Astrocyte (in vitro differentiated cells and primary cell): Measurements from ENCODE around the gene COL27A1. TPM values are rescaled to one million over a fixed set of nuclear protein-coding genes. Genes with fewer than 3 reads are reported as not detected.

Source experiments
- DNase-seq: peaks from one replicate; pipeline ENCODE4 v3.0.0-alpha.2; 2010; ENCODE audit warnings: low read depth
- FAIRE-seq: peaks from 2 replicates; lab custom pipeline; 2011; peaks lifted over from hg19 to GRCh38; lab: Jason Lieb, UNC
- H2AFZ ChIP-seq: 2 replicates; pipeline ENCODE4 v1.6.0; 2012; ENCODE audit warnings: low read depth, low read length, inconsistent platforms
- H3K27ac ChIP-seq: 2 replicates; pipeline ENCODE4 v1.5.1; 2011; ENCODE audit warnings: low read depth, low read length, inconsistent platforms
- H3K27me3 ChIP-seq: 2 replicates; pipeline ENCODE4 v1.6.0; 2011; ENCODE audit warnings: low read length, inconsistent platforms; ENCODE audit not compliant: insufficient read depth
- H3K36me3 ChIP-seq: 2 replicates; pipeline ENCODE4 v1.5.1; 2011; ENCODE audit warnings: low read length, inconsistent platforms; ENCODE audit not compliant: insufficient read depth
- H3K4me1 ChIP-seq: 2 replicates; pipeline ENCODE4 v1.5.1; 2011; ENCODE audit warnings: low read length, inconsistent platforms; ENCODE audit not compliant: insufficient read depth
- H3K4me2 ChIP-seq: 2 replicates; pipeline ENCODE4 v1.6.0; 2012; ENCODE audit warnings: low read length, inconsistent platforms
- H3K4me3 ChIP-seq: 2 replicates; pipeline ENCODE4 v1.5.1; 2011; ENCODE audit warnings: low read depth, mild to moderate bottlenecking, low read length, inconsistent platforms; ENCODE audit not compliant: insufficient read depth
- H3K79me2 ChIP-seq: 2 replicates; pipeline ENCODE4 v1.6.0; 2012; ENCODE audit warnings: mild to moderate bottlenecking, low read length, inconsistent platforms; ENCODE audit not compliant: insufficient read depth
- H3K9ac ChIP-seq: 2 replicates; pipeline ENCODE4 v1.6.0; 2012; ENCODE audit warnings: mild to moderate bottlenecking, low read length, inconsistent platforms
- H3K9me3 ChIP-seq: 2 replicates; pipeline ENCODE4 v1.5.1; 2012; ENCODE audit warnings: low read depth, mild to moderate bottlenecking, low read length, inconsistent platforms; ENCODE audit not compliant: insufficient read depth
- H4K20me1 ChIP-seq: 2 replicates; pipeline ENCODE4 v1.6.0; 2012; ENCODE audit warnings: low read length, inconsistent platforms; ENCODE audit not compliant: insufficient read depth
- H3K27ac Mint-ChIP-seq: one replicate; pipeline ENCODE4 v1.8.0; 2021; ENCODE audit warnings: mild to moderate bottlenecking, mixed read lengths; ENCODE audit not compliant: unreplicated experiment
- H3K27me3 Mint-ChIP-seq: one replicate; pipeline ENCODE4 v1.8.0; 2021; ENCODE audit warnings: low read depth, mixed read lengths; ENCODE audit not compliant: unreplicated experiment
- H3K36me3 Mint-ChIP-seq: one replicate; pipeline ENCODE4 v1.8.0; 2021; ENCODE audit warnings: low read depth, mixed read lengths; ENCODE audit not compliant: unreplicated experiment
- H3K4me1 Mint-ChIP-seq: one replicate; pipeline ENCODE4 v1.8.0; 2021; ENCODE audit warnings: low read depth, mixed read lengths; ENCODE audit not compliant: unreplicated experiment
- H3K4me3 Mint-ChIP-seq: one replicate; pipeline ENCODE4 v1.8.0; 2021; ENCODE audit warnings: mild to moderate bottlenecking, moderate library complexity, mixed read lengths; ENCODE audit not compliant: unreplicated experiment
- H3K9me3 Mint-ChIP-seq: one replicate; pipeline ENCODE4 v1.8.0; 2021; ENCODE audit warnings: mild to moderate bottlenecking, mixed read lengths; ENCODE audit not compliant: unreplicated experiment
- EZH2 ChIP-seq: IDR thresholded peaks from 2 replicates; pipeline ENCODE4 v1.6.1; 2012; ENCODE audit warnings: mild to moderate bottlenecking, low read length, inconsistent platforms; ENCODE audit not compliant: insufficient read depth
- total RNA-seq: library from RNA; stranded (reverse); gene quantifications from 2 replicates; pipeline ENCODE4 v1.2.1, GENCODE V29; 2021
- TF ChIP-seq, protein P1 (sequence below): IDR thresholded peaks from 2 replicates; pipeline ENCODE4 v1.5.1; 2011; ENCODE audit warnings: low read depth, mild to moderate bottlenecking, inconsistent platforms, low read length, moderate library complexity; ENCODE audit not compliant: insufficient read depth

The COL27A1 gene
- total RNA-seq, 1 donor from 2014 or later: 31.2 TPM

DNA sequence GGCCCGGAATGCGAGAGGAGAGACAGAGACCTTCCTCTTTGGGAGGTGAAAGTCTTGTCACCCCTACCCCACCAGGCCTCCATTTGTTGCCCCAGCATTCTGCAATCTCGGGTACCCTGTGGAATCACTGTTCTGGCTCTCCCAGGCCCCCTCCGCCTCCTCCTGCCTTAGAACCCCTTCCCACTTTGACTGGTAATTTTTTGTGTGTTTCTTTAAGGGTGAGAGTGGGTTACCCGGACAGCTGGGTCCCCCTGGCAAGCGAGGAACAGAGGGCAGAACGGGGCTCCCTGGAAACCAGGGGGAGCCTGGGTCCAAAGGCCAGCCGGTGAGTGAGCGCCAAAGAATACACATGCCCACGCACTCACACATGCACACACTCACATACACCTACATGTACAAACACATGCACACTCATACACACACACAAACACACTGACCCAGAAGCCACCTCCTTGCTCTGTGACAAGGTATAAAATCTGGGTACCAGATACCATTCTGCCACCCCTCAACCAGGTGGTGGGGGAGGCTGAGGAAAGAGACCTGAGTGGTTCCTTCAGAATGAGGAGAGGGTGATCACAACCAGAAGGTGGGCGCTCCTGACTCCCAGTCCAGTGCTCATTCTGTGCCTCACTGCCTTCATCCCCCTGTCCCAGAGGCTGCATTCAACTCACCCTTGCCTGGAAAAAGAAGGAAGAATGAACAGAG lies 136.7 kb downstream of the COL27A1 start:
- Histone ChIP-seq H4K20me1 (no peaks in the 10 kb centered on the region), H2AFZ (no peak overlapping the region), H3K27me3 (no peaks in the 10 kb centered on the region), H3K4me3 (no peak overlapping the region), H3K36me3 (peaks cover 24% of the 10 kb centered on the region), H3K9me3 (no peaks in the 10 kb centered on the region), H3K9ac (no peak overlapping the region), H3K4me1 (peaks cover 14% of the 10 kb centered on the region), H3K27ac (no peak overlapping the region), H3K79me2 (no peaks in the 10 kb centered on the region), H3K4me2 (no peak overlapping the region)
- H3K27me3 Mint-ChIP-seq: no peaks in the 10 kb centered on the region
- TF ChIP-seq, protein P1, sequence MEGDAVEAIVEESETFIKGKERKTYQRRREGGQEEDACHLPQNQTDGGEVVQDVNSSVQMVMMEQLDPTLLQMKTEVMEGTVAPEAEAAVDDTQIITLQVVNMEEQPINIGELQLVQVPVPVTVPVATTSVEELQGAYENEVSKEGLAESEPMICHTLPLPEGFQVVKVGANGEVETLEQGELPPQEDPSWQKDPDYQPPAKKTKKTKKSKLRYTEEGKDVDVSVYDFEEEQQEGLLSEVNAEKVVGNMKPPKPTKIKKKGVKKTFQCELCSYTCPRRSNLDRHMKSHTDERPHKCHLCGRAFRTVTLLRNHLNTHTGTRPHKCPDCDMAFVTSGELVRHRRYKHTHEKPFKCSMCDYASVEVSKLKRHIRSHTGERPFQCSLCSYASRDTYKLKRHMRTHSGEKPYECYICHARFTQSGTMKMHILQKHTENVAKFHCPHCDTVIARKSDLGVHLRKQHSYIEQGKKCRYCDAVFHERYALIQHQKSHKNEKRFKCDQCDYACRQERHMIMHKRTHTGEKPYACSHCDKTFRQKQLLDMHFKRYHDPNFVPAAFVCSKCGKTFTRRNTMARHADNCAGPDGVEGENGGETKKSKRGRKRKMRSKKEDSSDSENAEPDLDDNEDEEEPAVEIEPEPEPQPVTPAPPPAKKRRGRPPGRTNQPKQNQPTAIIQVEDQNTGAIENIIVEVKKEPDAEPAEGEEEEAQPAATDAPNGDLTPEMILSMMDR: no peak
- no peak for TF ChIP-seq EZH2
- no peak overlapping the region for H3K4me3 Mint-ChIP-seq
- FAIRE-seq: no peak
- peaks cover 33% of the 10 kb centered on the region for H3K36me3 Mint-ChIP-seq
- no peak overlapping the region for H3K27ac Mint-ChIP-seq
- peaks cover 14% of the 10 kb centered on the region for H3K4me1 Mint-ChIP-seq
- no peak for DNase-seq
- H3K9me3 Mint-ChIP-seq: peaks cover 7% of the 10 kb centered on the region

DNA sequence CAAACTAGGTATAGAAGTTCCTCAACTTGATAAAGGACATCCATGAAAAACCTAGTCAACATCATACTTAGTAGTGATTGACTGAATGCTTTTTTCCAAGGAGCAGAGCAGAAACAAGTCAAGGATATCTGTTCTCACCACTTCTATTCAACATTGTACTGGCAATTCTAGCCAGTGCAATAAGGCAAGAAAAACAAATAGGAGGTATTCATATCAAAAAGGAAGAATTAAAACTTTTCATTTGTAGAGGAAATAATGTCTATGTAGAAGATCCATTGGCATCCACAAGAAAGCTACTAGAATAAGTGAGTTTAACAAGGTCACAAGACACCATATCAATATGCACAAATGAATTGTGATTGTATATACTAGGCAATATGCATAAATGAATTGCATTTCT lies 139.3 kb downstream of the COL27A1 start:
- no peak overlapping the region for H3K27ac Mint-ChIP-seq
- DNase-seq: no peak
- Histone ChIP-seq H3K36me3 (peaks cover 29% of the 10 kb centered on the region), H3K4me3 (no peak overlapping the region), H3K27me3 (no peaks in the 10 kb centered on the region), H3K4me1 (no peaks in the 10 kb centered on the region), H2AFZ (no peak overlapping the region), H3K4me2 (no peak overlapping the region), H3K9me3 (no peaks in the 10 kb centered on the region), H3K79me2 (no peaks in the 10 kb centered on the region), H3K27ac (no peak overlapping the region), H3K9ac (no peak overlapping the region), H4K20me1 (no peaks in the 10 kb centered on the region)
- peaks cover 3% of the 10 kb centered on the region for H3K4me1 Mint-ChIP-seq
- no peak overlapping the region for H3K4me3 Mint-ChIP-seq
- H3K36me3 Mint-ChIP-seq: peaks cover 41% of the 10 kb centered on the region
- H3K9me3 Mint-ChIP-seq: peaks cover 7% of the 10 kb centered on the region
- no peak for FAIRE-seq
- H3K27me3 Mint-ChIP-seq: no peaks in the 10 kb centered on the region
- TF ChIP-seq, protein P1: no peak
- no peak for TF ChIP-seq EZH2

DNA sequence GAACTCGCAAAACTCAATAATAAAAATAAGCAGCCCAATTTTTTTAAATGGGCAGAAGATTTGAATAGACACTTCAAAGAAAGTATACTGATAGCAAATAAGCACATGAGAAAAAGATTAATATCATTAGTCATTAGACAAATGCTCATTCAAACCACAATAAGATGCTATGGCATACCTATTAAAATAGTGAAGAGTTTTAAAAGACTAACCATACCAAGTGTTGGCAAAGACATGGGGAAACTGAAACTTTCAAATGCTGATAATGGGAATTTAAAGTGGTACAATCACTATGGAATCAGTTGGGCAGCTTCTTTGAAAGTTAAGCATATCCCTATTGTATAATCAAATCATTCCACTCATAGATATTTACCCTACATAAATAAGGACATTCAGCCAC lies 141.0 kb downstream of the COL27A1 start:
- no peaks in the 10 kb centered on the region for H4K20me1 ChIP-seq
- H3K27me3 ChIP-seq: no peaks in the 10 kb centered on the region
- Mint-ChIP-seq H3K9me3 (peaks cover 7% of the 10 kb centered on the region), H3K36me3 (peaks cover 51% of the 10 kb centered on the region), H3K27ac (no peak overlapping the region), H3K4me3 (no peak overlapping the region), H3K27me3 (no peaks in the 10 kb centered on the region), H3K4me1 (no peaks in the 10 kb centered on the region)
- H3K4me2 ChIP-seq: no peak overlapping the region
- DNase-seq (no peak), FAIRE-seq (no peak)
- TF ChIP-seq EZH2: no peak
- TF ChIP-seq, protein P1: no peak
- H3K4me3 ChIP-seq: no peak overlapping the region
- peaks cover 32% of the 10 kb centered on the region for H3K36me3 ChIP-seq
- H3K9me3 ChIP-seq: no peaks in the 10 kb centered on the region
- no peaks in the 10 kb centered on the region for H3K4me1 ChIP-seq
- H3K27ac ChIP-seq: no peak overlapping the region
- H3K79me2 ChIP-seq: no peaks in the 10 kb centered on the region
- no peak overlapping the region for H2AFZ ChIP-seq
- no peak overlapping the region for H3K9ac ChIP-seq
